Measurements from ENCODE around the gene GALNT14.

DNA sequence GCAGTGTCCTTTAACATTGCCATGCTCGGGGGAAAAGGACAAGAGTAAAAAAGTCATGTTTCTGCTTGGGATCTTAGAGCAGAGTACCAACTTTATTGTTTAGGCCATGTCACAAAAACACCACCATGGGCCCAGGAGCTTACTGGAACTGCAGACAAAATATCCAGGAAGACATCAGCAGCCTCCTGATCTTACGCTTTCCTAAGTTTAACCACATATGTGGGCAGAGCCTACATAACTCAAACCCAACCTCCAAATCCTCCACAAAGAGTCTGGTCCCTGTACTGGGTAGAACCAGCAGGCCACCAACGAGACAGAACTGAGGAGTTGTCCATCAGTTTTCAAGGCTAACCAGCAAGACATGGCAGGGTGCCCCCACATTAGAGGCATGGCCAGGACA lies 10.3 kb downstream of the GALNT14 start:
- TF ChIP-seq, protein P1, sequence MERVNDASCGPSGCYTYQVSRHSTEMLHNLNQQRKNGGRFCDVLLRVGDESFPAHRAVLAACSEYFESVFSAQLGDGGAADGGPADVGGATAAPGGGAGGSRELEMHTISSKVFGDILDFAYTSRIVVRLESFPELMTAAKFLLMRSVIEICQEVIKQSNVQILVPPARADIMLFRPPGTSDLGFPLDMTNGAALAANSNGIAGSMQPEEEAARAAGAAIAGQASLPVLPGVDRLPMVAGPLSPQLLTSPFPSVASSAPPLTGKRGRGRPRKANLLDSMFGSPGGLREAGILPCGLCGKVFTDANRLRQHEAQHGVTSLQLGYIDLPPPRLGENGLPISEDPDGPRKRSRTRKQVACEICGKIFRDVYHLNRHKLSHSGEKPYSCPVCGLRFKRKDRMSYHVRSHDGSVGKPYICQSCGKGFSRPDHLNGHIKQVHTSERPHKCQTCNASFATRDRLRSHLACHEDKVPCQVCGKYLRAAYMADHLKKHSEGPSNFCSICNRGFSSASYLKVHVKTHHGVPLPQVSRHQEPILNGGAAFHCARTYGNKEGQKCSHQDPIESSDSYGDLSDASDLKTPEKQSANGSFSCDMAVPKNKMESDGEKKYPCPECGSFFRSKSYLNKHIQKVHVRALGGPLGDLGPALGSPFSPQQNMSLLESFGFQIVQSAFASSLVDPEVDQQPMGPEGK (CRISPR knock-in tag; IDR thresholded peaks at IDR 0.05; ENCODE audit: borderline replicate concordance), result no peak
- no peak for TF ChIP-seq ISL1 (CRISPR knock-in tag; IDR thresholded peaks at IDR 0.05)
- TF ChIP-seq, protein P2, sequence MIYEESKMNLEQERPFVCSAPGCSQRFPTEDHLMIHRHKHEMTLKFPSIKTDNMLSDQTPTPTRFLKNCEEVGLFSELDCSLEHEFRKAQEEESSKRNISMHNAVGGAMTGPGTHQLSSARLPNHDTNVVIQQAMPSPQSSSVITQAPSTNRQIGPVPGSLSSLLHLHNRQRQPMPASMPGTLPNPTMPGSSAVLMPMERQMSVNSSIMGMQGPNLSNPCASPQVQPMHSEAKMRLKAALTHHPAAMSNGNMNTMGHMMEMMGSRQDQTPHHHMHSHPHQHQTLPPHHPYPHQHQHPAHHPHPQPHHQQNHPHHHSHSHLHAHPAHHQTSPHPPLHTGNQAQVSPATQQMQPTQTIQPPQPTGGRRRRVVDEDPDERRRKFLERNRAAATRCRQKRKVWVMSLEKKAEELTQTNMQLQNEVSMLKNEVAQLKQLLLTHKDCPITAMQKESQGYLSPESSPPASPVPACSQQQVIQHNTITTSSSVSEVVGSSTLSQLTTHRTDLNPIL (CRISPR knock-in tag; IDR thresholded peaks at IDR 0.05; ENCODE audit: low read depth), result no peak
- no peak for TF ChIP-seq TCF4 (CRISPR knock-in tag; IDR thresholded peaks at IDR 0.05; ENCODE audit: borderline replicate concordance)
- no peak for TF ChIP-seq ZC3H10 (CRISPR knock-in tag; IDR thresholded peaks at IDR 0.05)
- no peak for TF ChIP-seq TOX (CRISPR knock-in tag; IDR thresholded peaks at IDR 0.05; ENCODE audit: borderline replicate concordance)
